ENCODE measurements around the gene CD109. TPM values are rescaled to one million over a fixed set of nuclear protein-coding genes. Genes with fewer than 3 reads are reported as not detected.
A peak's percentile ranks its signal among the peaks of the same experiment; 100 is the strongest.

CD109 gene
- total RNA-seq (2021; fragmentation: NEBNext Ultra II Directional; extraction: Animal tissue kit (Norgen Biotek cat#: 25700)), result 10 to 100 TPM; 32.5 to 56.3 (median 48.9) TPM
- long read RNA-seq, full-length matches to known transcripts, result 3 of 24 reads
- long read RNA-seq, partial matches to known transcripts, result 8 of 24 reads
- long read RNA-seq, other reads (novel, unspliced or antisense), result 13 of 24 reads

- peak within 1 kb of the TSS; percentile 96 for H3K27ac Mint-ChIP-seq
- H3K4me1 Mint-ChIP-seq (ENCODE audit: low read depth), result peaks cover 69% of the 10 kb centered on the region
- peak; percentile 78 for DNase-seq
- no peak for TF ChIP-seq CTCF (IDR thresholded peaks at IDR 0.05)
- H3K4me3 Mint-ChIP-seq, result peak within 1 kb of the TSS; percentile 95
- H3K27me3 Mint-ChIP-seq (ENCODE audit: insufficient read depth), result no peaks in the 10 kb centered on the region; the same call in none of the 2 replicates
- peaks cover 33% of the 10 kb centered on the region; the same call in 1 of the 2 replicates for H3K36me3 Mint-ChIP-seq (ENCODE audit: low read depth)
- no peaks in the 10 kb centered on the region for H3K9me3 Mint-ChIP-seq
Measured at GRCh38 chr6:73695619-73696421, at the start of gene CD109. Gene CD109, plus strand, starts transcription at chr6:73696203. Its CDS starts 13 bp downstream, at chr6:73696216.

GRCh38 chr6:73648166-73648565 lies 47.8 kb upstream of the CD109 start:
- H3K27ac Mint-ChIP-seq, result no peak overlapping the region; the same call in 1 of the 2 replicates
- TF ChIP-seq CTCF (IDR thresholded peaks at IDR 0.05), result no peak
- H3K9me3 Mint-ChIP-seq, result no peaks in the 10 kb centered on the region
- no peak for DNase-seq
- H3K4me1 Mint-ChIP-seq (ENCODE audit: low read depth), result peaks cover 48% of the 10 kb centered on the region
- H3K27me3 Mint-ChIP-seq (ENCODE audit: insufficient read depth), result peaks cover 1% of the 10 kb centered on the region
- no peak overlapping the region for H3K4me3 Mint-ChIP-seq
- peaks cover 4% of the 10 kb centered on the region; the same call in 1 of the 2 replicates for H3K36me3 Mint-ChIP-seq (ENCODE audit: low read depth)

- no peak for TF ChIP-seq CTCF (IDR thresholded peaks at IDR 0.05)
- Mint-ChIP-seq H3K4me3 (no peak overlapping the region), H3K27me3 (ENCODE audit: insufficient read depth) (peaks cover 4% of the 10 kb centered on the region), H3K9me3 (no peaks in the 10 kb centered on the region), H3K27ac (no peak overlapping the region; the same call in 1 of the 2 replicates), H3K4me1 (ENCODE audit: low read depth) (peaks cover 52% of the 10 kb centered on the region), H3K36me3 (ENCODE audit: low read depth) (peaks cover 4% of the 10 kb centered on the region; the same call in 1 of the 2 replicates)
- DNase-seq, result no peak
Measured at GRCh38 chr6:73649783-73650182, 46.2 kb upstream of the CD109 start.

GRCh38 chr6:73652637-73653570 lies 43.1 kb upstream of the CD109 start:
- Mint-ChIP-seq H3K9me3 (no peaks in the 10 kb centered on the region), H3K4me3 (peak overlapping the region; percentile 98), H3K4me1 (ENCODE audit: low read depth) (peaks cover 56% of the 10 kb centered on the region), H3K27me3 (ENCODE audit: insufficient read depth) (peaks cover 3% of the 10 kb centered on the region; the same call in 1 of the 2 replicates), H3K27ac (peak overlapping the region; percentile 89), H3K36me3 (ENCODE audit: low read depth) (peaks cover 4% of the 10 kb centered on the region; the same call in 1 of the 2 replicates)
- DNase-seq, result peak; percentile 53
- peak; percentile 77 for TF ChIP-seq CTCF (IDR thresholded peaks at IDR 0.05)
